ENCODE measurements around the gene RFX6.

RFX6 gene

GRCh38 chr6:116945809-116946208 lies 68.8 kb downstream of the RFX6 start:
- no peak for DNase-seq (ENCODE audit: low read depth in 2 of 2)
- H3K4me3 ChIP-seq (replicated peaks in 1 of 2; ENCODE audit: low read depth in 2 of 2, low read length in 2 of 2) = no peak overlapping the region
- TF ChIP-seq CTCF (IDR thresholded peaks at IDR 0.05; ENCODE audit: low read depth, low read length) = no peak

- DNase-seq (ENCODE audit: low read depth in 2 of 2) = no peak
- no peak overlapping the region for H3K4me3 ChIP-seq (replicated peaks in 1 of 2; ENCODE audit: low read depth in 2 of 2, low read length in 2 of 2)
- no peak for TF ChIP-seq CTCF (IDR thresholded peaks at IDR 0.05; ENCODE audit: low read depth, low read length)
Measured at GRCh38 chr6:116948533-116949304, 71.7 kb downstream of the RFX6 start.

- no peak for DNase-seq (ENCODE audit: low read depth in 2 of 2)
- no peak overlapping the region for H3K4me3 ChIP-seq (replicated peaks in 1 of 2; ENCODE audit: low read depth in 2 of 2, low read length in 2 of 2)
- no peak for TF ChIP-seq CTCF (IDR thresholded peaks at IDR 0.05; ENCODE audit: low read depth, low read length)
Measured at GRCh38 chr6:116949964-116950363, 72.9 kb downstream of the RFX6 start.

GRCh38 chr6:116954335-116954734 lies 77.3 kb downstream of the RFX6 start:
- DNase-seq (ENCODE audit: low read depth in 2 of 2) = no peak
- no peak for TF ChIP-seq CTCF (IDR thresholded peaks at IDR 0.05; ENCODE audit: low read depth, low read length)
- no peak overlapping the region for H3K4me3 ChIP-seq (replicated peaks in 1 of 2; ENCODE audit: low read depth in 2 of 2, low read length in 2 of 2)

GRCh38 chr6:116954938-116955337 lies 77.9 kb downstream of the RFX6 start:
- no peak for DNase-seq (ENCODE audit: low read depth in 2 of 2)
- TF ChIP-seq CTCF (IDR thresholded peaks at IDR 0.05; ENCODE audit: low read depth, low read length) = no peak
- no peak overlapping the region for H3K4me3 ChIP-seq (replicated peaks in 1 of 2; ENCODE audit: low read depth in 2 of 2, low read length in 2 of 2)

- TF ChIP-seq CTCF (IDR thresholded peaks at IDR 0.05; ENCODE audit: low read depth, low read length) = no peak
- no peak overlapping the region for H3K4me3 ChIP-seq (replicated peaks in 1 of 2; ENCODE audit: low read depth in 2 of 2, low read length in 2 of 2)
- DNase-seq (ENCODE audit: low read depth in 2 of 2) = no peak
Measured at GRCh38 chr6:116955773-116956172, 78.7 kb downstream of the RFX6 start.

- TF ChIP-seq CTCF (IDR thresholded peaks at IDR 0.05; ENCODE audit: low read depth, low read length) = no peak
- DNase-seq (ENCODE audit: low read depth in 2 of 2) = no peak
- no peak overlapping the region for H3K4me3 ChIP-seq (replicated peaks in 1 of 2; ENCODE audit: low read depth in 2 of 2, low read length in 2 of 2)
Measured at GRCh38 chr6:116963972-116964371, 86.9 kb downstream of the RFX6 start.
